Measurements from ENCODE around the gene EXO1. TPM values are rescaled to one million over a fixed set of nuclear protein-coding genes. Genes with fewer than 3 reads are reported as not detected.
"Not testable (repeated sequence)": the region's sequence is repeated elsewhere in the genome, so short reads cannot be mapped to it uniquely, and the experiment has no call there.

Gene EXO1
- total RNA-seq, 2 donors from 2014 or later = 21.7 to 30.9 TPM

DNA sequence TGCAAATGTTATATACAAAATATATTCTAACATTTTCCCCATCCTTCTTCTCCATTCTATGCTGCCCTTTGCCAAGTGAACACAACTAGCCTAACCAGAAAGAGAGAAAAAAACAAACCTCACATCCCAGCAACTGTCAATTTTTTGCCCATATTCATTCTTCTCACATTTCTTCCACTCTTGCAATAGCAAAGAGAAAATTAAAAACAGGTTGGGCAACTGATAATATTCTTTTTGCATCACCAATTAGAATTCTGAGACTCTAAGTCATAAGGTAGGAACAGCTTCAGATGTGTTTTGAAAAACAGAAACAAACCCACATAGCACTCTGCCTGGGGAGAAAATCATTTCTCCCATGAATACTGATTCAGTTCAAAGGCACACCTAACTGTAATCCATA, 25.2 kb upstream of the EXO1 start:
- DNase-seq = no peak
- H3K4me3 ChIP-seq (ENCODE audit: low read length) = no peak overlapping the region
- Mint-ChIP-seq H3K27me3 (ENCODE audit: insufficient read depth) (peaks cover 10% of the 10 kb centered on the region), H3K4me1 (no peaks in the 10 kb centered on the region), H3K9me3 (no peaks in the 10 kb centered on the region), H3K4me3 (no peak overlapping the region), H3K27ac (no peak overlapping the region), H3K36me3 (ENCODE audit: low read depth) (no peaks in the 10 kb centered on the region)
- no peaks in the 10 kb centered on the region for H3K36me3 ChIP-seq (ENCODE audit: control insufficient read depth, insufficient read depth, low read length)
- TF ChIP-seq, protein P1, sequence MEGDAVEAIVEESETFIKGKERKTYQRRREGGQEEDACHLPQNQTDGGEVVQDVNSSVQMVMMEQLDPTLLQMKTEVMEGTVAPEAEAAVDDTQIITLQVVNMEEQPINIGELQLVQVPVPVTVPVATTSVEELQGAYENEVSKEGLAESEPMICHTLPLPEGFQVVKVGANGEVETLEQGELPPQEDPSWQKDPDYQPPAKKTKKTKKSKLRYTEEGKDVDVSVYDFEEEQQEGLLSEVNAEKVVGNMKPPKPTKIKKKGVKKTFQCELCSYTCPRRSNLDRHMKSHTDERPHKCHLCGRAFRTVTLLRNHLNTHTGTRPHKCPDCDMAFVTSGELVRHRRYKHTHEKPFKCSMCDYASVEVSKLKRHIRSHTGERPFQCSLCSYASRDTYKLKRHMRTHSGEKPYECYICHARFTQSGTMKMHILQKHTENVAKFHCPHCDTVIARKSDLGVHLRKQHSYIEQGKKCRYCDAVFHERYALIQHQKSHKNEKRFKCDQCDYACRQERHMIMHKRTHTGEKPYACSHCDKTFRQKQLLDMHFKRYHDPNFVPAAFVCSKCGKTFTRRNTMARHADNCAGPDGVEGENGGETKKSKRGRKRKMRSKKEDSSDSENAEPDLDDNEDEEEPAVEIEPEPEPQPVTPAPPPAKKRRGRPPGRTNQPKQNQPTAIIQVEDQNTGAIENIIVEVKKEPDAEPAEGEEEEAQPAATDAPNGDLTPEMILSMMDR (conservative IDR thresholded peaks at IDR 0.05) = no peak
- H3K9ac ChIP-seq (ENCODE audit: extremely low read depth, low read length, poor library complexity, severe bottlenecking) = no peak overlapping the region
- no peaks in the 10 kb centered on the region for H3K4me1 ChIP-seq (ENCODE audit: control insufficient read depth, insufficient read depth, low read length)
- H3K9me3 ChIP-seq (ENCODE audit: control insufficient read depth, low read length) = no peaks in the 10 kb centered on the region
- H3K27ac ChIP-seq (ENCODE audit: low read depth, low read length) = no peak overlapping the region
- H3K27me3 ChIP-seq (ENCODE audit: control insufficient read depth, insufficient read depth, low read length, poor library complexity, severe bottlenecking) = peaks cover 33% of the 10 kb centered on the region

- Mint-ChIP-seq H3K36me3 (ENCODE audit: low read depth) (no peaks in the 10 kb centered on the region), H3K4me3 (no peak overlapping the region)
These were observed 24.1 kb upstream of the EXO1 start for GRCh38 chr1:241823925-241824324.

DNA sequence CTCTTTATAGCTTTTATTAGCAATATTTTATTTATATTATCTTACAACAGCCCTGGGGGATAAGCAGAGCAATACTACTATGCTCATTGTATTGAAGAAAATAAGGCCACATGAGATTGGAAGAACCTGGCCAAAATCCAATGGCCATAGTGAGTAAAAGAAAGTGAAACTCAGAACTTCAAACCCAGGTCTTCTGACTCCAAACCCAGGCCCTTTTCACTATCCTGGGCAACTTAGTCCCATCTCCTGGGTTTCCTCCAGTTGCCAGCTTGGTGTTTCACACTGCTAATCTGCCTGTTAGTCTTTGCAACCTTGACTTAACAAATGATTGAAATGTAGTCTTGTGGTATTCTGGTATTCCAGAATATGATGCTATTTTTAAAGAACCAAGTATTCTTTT, 22.4 kb upstream of the EXO1 start:
- H3K4me3 Mint-ChIP-seq = no peak overlapping the region

More at GRCh38 chr1:241823925-241824324, 24.1 kb upstream of the EXO1 start:
- no peak overlapping the region for H3K27ac Mint-ChIP-seq
- 100% methylated on average over 1 of the region's 1 CpG; no CpG with 5 or more reads in 1 of the 2 experiments for WGBS, 2 experiments (ENCODE audit: insufficient coverage in 1 of 2, insufficient read length in 1 of 2)
- Histone ChIP-seq H3K9ac (ENCODE audit: extremely low read depth, low read length, poor library complexity, severe bottlenecking) (no peak overlapping the region), H3K4me1 (ENCODE audit: control insufficient read depth, insufficient read depth, low read length) (no peaks in the 10 kb centered on the region), H3K9me3 (ENCODE audit: control insufficient read depth, low read length) (no peaks in the 10 kb centered on the region), H3K27me3 (ENCODE audit: control insufficient read depth, insufficient read depth, low read length, poor library complexity, severe bottlenecking) (peaks cover 31% of the 10 kb centered on the region), H3K27ac (ENCODE audit: low read depth, low read length) (no peak overlapping the region), H3K4me3 (ENCODE audit: low read length) (no peak overlapping the region), H3K36me3 (ENCODE audit: control insufficient read depth, insufficient read depth, low read length) (no peaks in the 10 kb centered on the region)
- no peaks in the 10 kb centered on the region for H3K9me3 Mint-ChIP-seq
- DNase-seq = no peak
- H3K4me1 Mint-ChIP-seq = no peaks in the 10 kb centered on the region
- peaks cover 3% of the 10 kb centered on the region for H3K27me3 Mint-ChIP-seq (ENCODE audit: insufficient read depth)
- TF ChIP-seq, protein P1 (conservative IDR thresholded peaks at IDR 0.05) = no peak

GRCh38 chr1:241826613-241827012, 21.4 kb upstream of the EXO1 start:
- not testable (repeated sequence) for H3K9me3 ChIP-seq (ENCODE audit: control insufficient read depth, low read length); H3K9me3 Mint-ChIP-seq; H3K4me3 ChIP-seq (ENCODE audit: low read length); H3K27me3 ChIP-seq (ENCODE audit: control insufficient read depth, insufficient read depth, low read length, poor library complexity, severe bottlenecking); H3K36me3 ChIP-seq (ENCODE audit: control insufficient read depth, insufficient read depth, low read length); H3K9ac ChIP-seq (ENCODE audit: extremely low read depth, low read length, poor library complexity, severe bottlenecking); H3K4me1 ChIP-seq (ENCODE audit: control insufficient read depth, insufficient read depth, low read length); DNase-seq; H3K27ac ChIP-seq (ENCODE audit: low read depth, low read length); H3K36me3 Mint-ChIP-seq (ENCODE audit: low read depth); H3K4me1 Mint-ChIP-seq; H3K27me3 Mint-ChIP-seq (ENCODE audit: insufficient read depth); H3K4me3 Mint-ChIP-seq; H3K27ac Mint-ChIP-seq
- WGBS, 2 experiments (ENCODE audit: insufficient coverage in 1 of 2, insufficient read length in 1 of 2) = 86 to 95% methylated on average over 7 to 9 of the region's 9 CpGs

More for the DNA sequence above, 22.4 kb upstream of the EXO1 start:
- no peak for DNase-seq
- Mint-ChIP-seq H3K36me3 (ENCODE audit: low read depth) (no peaks in the 10 kb centered on the region), H3K4me1 (no peaks in the 10 kb centered on the region), H3K9me3 (no peaks in the 10 kb centered on the region), H3K27me3 (ENCODE audit: insufficient read depth) (peaks cover 3% of the 10 kb centered on the region), H3K27ac (no peak overlapping the region)
- Histone ChIP-seq H3K4me3 (ENCODE audit: low read length) (no peak overlapping the region), H3K4me1 (ENCODE audit: control insufficient read depth, insufficient read depth, low read length) (no peaks in the 10 kb centered on the region), H3K9me3 (ENCODE audit: control insufficient read depth, low read length) (no peaks in the 10 kb centered on the region), H3K27ac (ENCODE audit: low read depth, low read length) (no peak overlapping the region), H3K9ac (ENCODE audit: extremely low read depth, low read length, poor library complexity, severe bottlenecking) (no peak overlapping the region), H3K27me3 (ENCODE audit: control insufficient read depth, insufficient read depth, low read length, poor library complexity, severe bottlenecking) (peaks cover 15% of the 10 kb centered on the region), H3K36me3 (ENCODE audit: control insufficient read depth, insufficient read depth, low read length) (no peaks in the 10 kb centered on the region)
- TF ChIP-seq, protein P1 (conservative IDR thresholded peaks at IDR 0.05) = no peak

Data from endodermal cell (in vitro differentiated cells).